ENCODE results near the gene STAP2.

- no peak for TF ChIP-seq CTCF (IDR thresholded peaks at IDR 0.05; ENCODE audit: extremely low read depth in 1 of 2, insufficient read depth in 1 of 2, low read depth in 1 of 2, low read length in 2 of 2)
- TF ChIP-seq MAX (IDR thresholded peaks at IDR 0.05; ENCODE audit: insufficient read depth, insufficient read length): no peak
- TF ChIP-seq POLR2AphosphoS5 (IDR thresholded peaks at IDR 0.05; ENCODE audit: insufficient read depth, low read depth, low read length): no peak
- TF ChIP-seq POLR2A (IDR thresholded peaks at IDR 0.05; ENCODE audit: low read depth, low read length): no peak
- TF ChIP-seq EZH2 (IDR thresholded peaks at IDR 0.05; ENCODE audit: borderline replicate concordance, low read depth, low read length, severe bottlenecking): no peak
- no peak for TF ChIP-seq GATA2 (IDR thresholded peaks at IDR 0.05; ENCODE audit: insufficient read depth, insufficient read length, low read depth, low read length)
- no peak for TF ChIP-seq MYC (IDR thresholded peaks at IDR 0.05; ENCODE audit: low read depth, low read length)
Observed at GRCh38 chr19:4345342-4346019, 6.9 kb upstream of the STAP2 start.
